Keratinocyte (primary cell): ENCODE results near the gene SH3PXD2A.

Source experiments
- CTCF ChIP-seq, 3 experiments: IDR thresholded peaks in 1 of 3; conservative IDR thresholded peaks in 1 of 3; optimal IDR thresholded peaks in 1 of 3; 2 replicates in 2 of 3; 3 replicates in 1 of 3; pipeline versions ENCODE3 to v1.5.1; 2011; ENCODE audit warnings: low read length in 3 of 3, mild to moderate bottlenecking in 3 of 3, moderate library complexity in 2 of 3, control low read depth in 1 of 3, inconsistent platforms in 1 of 3; ENCODE audit not compliant: insufficient read depth in 2 of 3; ENCODE audit errors: extremely low read depth in 1 of 3
- EZH2 ChIP-seq: IDR thresholded peaks from one replicate; pipeline ENCODE4 v1.6.1; 2012; ENCODE audit warnings: inconsistent platforms, mild to moderate bottlenecking, low read length, moderate library complexity

- TF ChIP-seq EZH2, result no peak
- TF ChIP-seq CTCF (optimal IDR thresholded peaks at IDR 0.05 in 1 of 3, IDR thresholded peaks at IDR 0.05 in 1 of 3, conservative IDR thresholded peaks at IDR 0.05 in 1 of 3; ENCODE audit: extremely low read depth in 1 of 3, insufficient read depth in 2 of 3, low read length in 3 of 3), result no peak
These were observed 20.8 kb upstream of the SH3PXD2A start for GRCh38 chr10:103876155-103876554.
